Fibroblast of peridontal ligament (primary cell): ENCODE results near the gene SPRR2F.

Source experiments
- DNase-seq: peaks from one replicate; pipeline ENCODE4 v3.0.0-alpha.2; 2010; ENCODE audit errors: extremely low read depth

The SPRR2F gene

GRCh38 chr1:153072806-153073726 lies 40.2 kb downstream of the SPRR2F start:
- no peak for DNase-seq

DNA sequence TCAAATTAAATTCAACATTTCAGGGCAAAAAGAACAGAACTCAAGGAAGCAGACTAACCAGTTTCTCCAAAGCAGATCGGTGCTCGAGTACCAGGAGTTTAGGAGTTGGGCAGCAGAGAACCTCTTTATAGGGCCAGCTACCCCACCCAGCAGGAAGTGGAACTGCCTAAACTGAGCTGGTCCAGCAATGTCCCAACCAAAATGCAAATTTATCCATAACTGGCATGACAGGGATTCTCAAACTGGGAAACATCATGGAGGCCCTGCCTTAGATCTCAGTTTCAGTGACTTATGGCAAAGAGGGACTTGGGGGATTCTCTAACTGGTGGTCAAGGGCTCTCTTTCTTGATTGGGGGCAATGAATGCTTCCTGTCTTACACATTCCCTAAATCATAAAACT lies 41.8 kb downstream of the SPRR2F start, which contains the start of gene SPRR2B:
Gene SPRR2B (minus strand): TSS at position 101 of the 400 bp plus-strand sequence. CDS start 772 bp downstream, outside the sequence.
- no peak for DNase-seq

GRCh38 chr1:153070243-153070642 lies 43.1 kb downstream of the SPRR2F start:
- no peak for DNase-seq
